H1 (cell line): ENCODE results near the gene CASQ2. TPM values are rescaled to one million over a fixed set of nuclear protein-coding genes. Genes with fewer than 3 reads are reported as not detected.
A peak's percentile ranks its signal among the peaks of the same experiment; 100 is the strongest.

ENCODE experiments used
- CTCF ChIA-PET: fragments of 300-600 bp; sonication (Branson Sonifier 250); formaldehyde crosslinking; loops from one replicate; lab custom pipeline; 2021; ENCODE audit not compliant: partially characterized antibody; lab: Charles Lee
- POLR2A ChIA-PET: fragments of 300-600 bp; sonication (Branson Sonifier 250); formaldehyde crosslinking; loops from one replicate; lab custom pipeline; 2021; ENCODE audit warnings: inconsistent platforms; ENCODE audit not compliant: partially characterized antibody; lab: Charles Lee
- DNase-seq, 2 experiments: peaks; one replicate each; pipeline versions ENCODE4 v3.0.0 to v3.0.0-alpha.2; 2010 to 2022; ENCODE audit warnings: low spot score in 2 of 2, low read depth in 1 of 2, mixed read lengths in 1 of 2
- FAIRE-seq: peaks from 2 replicates; lab custom pipeline; 2011; peaks lifted over from hg19 to GRCh38; lab: Jason Lieb, UNC
- H2AFZ ChIP-seq: 2 replicates; pipeline ENCODE4 v1.8.1; 2012; ENCODE audit warnings: low read length, inconsistent platforms
- H2AK5ac ChIP-seq: 2 replicates; pipeline ENCODE4 v1.6.1; 2013; ENCODE audit warnings: low read depth, low read length
- H2BK120ac ChIP-seq: replicated peaks from 2 replicates; pipeline ENCODE3; 2013; ENCODE audit warnings: low read depth, low read length, inconsistent platforms
- H2BK12ac ChIP-seq: 2 replicates; pipeline ENCODE4 v1.6.1; 2013; ENCODE audit warnings: low read depth, low read length
- H2BK15ac ChIP-seq: 2 replicates; pipeline ENCODE4 v1.6.1; 2013; ENCODE audit warnings: low read length
- H2BK20ac ChIP-seq: 2 replicates; pipeline ENCODE4 v1.6.1; 2013; ENCODE audit warnings: low read length
- H2BK5ac ChIP-seq: 2 replicates; pipeline ENCODE4 v1.6.1; 2013; ENCODE audit warnings: low read depth, low read length
- H3K14ac ChIP-seq: 2 replicates; pipeline ENCODE4 v1.6.1; 2013; ENCODE audit warnings: inconsistent platforms; ENCODE audit not compliant: insufficient read length
- H3K18ac ChIP-seq: 2 replicates; pipeline ENCODE4 v1.6.1; 2013; ENCODE audit warnings: low read length; ENCODE audit errors: extremely low read depth
- H3K23ac ChIP-seq: 2 replicates; pipeline ENCODE4 v1.6.1; 2013; ENCODE audit warnings: inconsistent platforms; ENCODE audit not compliant: insufficient read length
- H3K23me2 ChIP-seq: 2 replicates; pipeline ENCODE4 v1.6.1; 2013; ENCODE audit warnings: low read depth, low read length
- H3K27ac ChIP-seq: 2 replicates; pipeline ENCODE4 v1.6.1; 2011; ENCODE audit warnings: low read depth, low read length, inconsistent platforms
- H3K27me3 ChIP-seq, 4 experiments: replicated peaks in 1 of 4; 1 replicate in 1 of 4; 2 replicates in 3 of 4; pipeline versions ENCODE4 v1.6.1 to v1.8.1; 2011 to 2013; ENCODE audit warnings: low read length in 3 of 4, mild to moderate bottlenecking in 3 of 4, inconsistent platforms in 2 of 4, mixed read lengths in 2 of 4, moderate library complexity in 1 of 4; ENCODE audit not compliant: control insufficient read depth in 3 of 4, insufficient read depth in 3 of 4; ENCODE audit errors: extremely low read depth in 1 of 4
- H3K36me3 ChIP-seq, 4 experiments: 2 replicates each; pipeline versions ENCODE4 v1.6.1 to v1.8.1; 2011 to 2013; ENCODE audit warnings: mild to moderate bottlenecking in 4 of 4, low read length in 3 of 4, moderate library complexity in 2 of 4, control low read depth in 1 of 4, inconsistent platforms in 1 of 4; ENCODE audit not compliant: insufficient read depth in 4 of 4, control insufficient read depth in 2 of 4
- H3K4ac ChIP-seq: replicated peaks from 2 replicates; pipeline ENCODE3; 2013; ENCODE audit warnings: low read length, low read depth, mixed read lengths, inconsistent platforms; ENCODE audit not compliant: insufficient read length
- H3K4me1 ChIP-seq, 4 experiments: replicated peaks in 1 of 4; 1 replicate in 1 of 4; 2 replicates in 3 of 4; pipeline versions ENCODE4 v1.6.1 to v1.8.1; 2011 to 2013; ENCODE audit warnings: low read length in 3 of 4, inconsistent platforms in 2 of 4, mixed read lengths in 1 of 4; ENCODE audit not compliant: insufficient read depth in 4 of 4, control insufficient read depth in 3 of 4
- H3K4me2 ChIP-seq, 2 experiments: 2 replicates each; pipeline versions ENCODE4 v1.6.1 to v1.8.1; 2011 to 2013; ENCODE audit warnings: low read depth in 2 of 2, low read length in 2 of 2, control low read depth in 1 of 2, inconsistent platforms in 1 of 2, mild to moderate bottlenecking in 1 of 2; ENCODE audit not compliant: insufficient read depth in 1 of 2
- H3K4me3 ChIP-seq, 4 experiments: fragments of 200-600, 300-600 bp in 1 of 4; sonication (generic), shearing (Covaris generic), sonication (Bioruptor Twin) in 1 of 4; 2 replicates each; pipeline versions ENCODE4 v1.5.1 to v1.8.1; 2011 to 2016; ENCODE audit warnings: low read length in 4 of 4, low read depth in 3 of 4, control low read depth in 2 of 4, inconsistent platforms in 2 of 4, mild to moderate bottlenecking in 2 of 4, mixed read lengths in 1 of 4, moderate library complexity in 1 of 4; ENCODE audit not compliant: insufficient read depth in 2 of 4; ENCODE audit errors: extremely low read depth in 1 of 4
- H3K56ac ChIP-seq: replicated peaks from 2 replicates; pipeline ENCODE3; 2013; ENCODE audit warnings: low read depth, mild to moderate bottlenecking, mixed read lengths, low read length, inconsistent platforms; ENCODE audit not compliant: insufficient read length
- H3K79me1 ChIP-seq: 2 replicates; pipeline ENCODE4 v1.6.1; 2013; ENCODE audit warnings: low read depth, low read length, control low read depth
- H3K79me2 ChIP-seq, 2 experiments: 2 replicates each; pipeline versions ENCODE4 v1.6.1 to v1.8.1; 2012 to 2013; ENCODE audit warnings: low read length in 2 of 2, mild to moderate bottlenecking in 2 of 2, inconsistent platforms in 1 of 2; ENCODE audit not compliant: insufficient read depth in 2 of 2, control insufficient read depth in 1 of 2
- H3K9ac ChIP-seq, 4 experiments: replicated peaks in 1 of 4; 1 replicate in 1 of 4; 2 replicates in 3 of 4; pipeline versions ENCODE4 v1.6.1 to v1.8.1; 2011 to 2013; ENCODE audit warnings: low read depth in 3 of 4, low read length in 3 of 4, control low read depth in 2 of 4, mild to moderate bottlenecking in 2 of 4, moderate library complexity in 2 of 4, inconsistent platforms in 1 of 4; ENCODE audit errors: extremely low read depth in 1 of 4
- H3K9me3 ChIP-seq, 2 experiments: 2 replicates each; pipeline versions ENCODE4 v1.6.1 to v1.8.1; 2012 to 2013; ENCODE audit warnings: mild to moderate bottlenecking in 2 of 2, moderate library complexity in 2 of 2, control low read depth in 1 of 2, inconsistent platforms in 1 of 2, low read depth in 1 of 2, low read length in 1 of 2, mixed read lengths in 1 of 2; ENCODE audit not compliant: insufficient read depth in 2 of 2
- H4K20me1 ChIP-seq, 2 experiments: replicated peaks in 1 of 2; 2 replicates each; pipeline versions ENCODE3 to v1.8.1; 2011 to 2013; ENCODE audit warnings: inconsistent platforms in 2 of 2, low read length in 2 of 2, mild to moderate bottlenecking in 1 of 2; ENCODE audit not compliant: insufficient read depth in 2 of 2, control insufficient read depth in 1 of 2
- H4K5ac ChIP-seq: 2 replicates; pipeline ENCODE4 v1.6.1; 2013; ENCODE audit warnings: low read length, low read depth, mixed read lengths, inconsistent platforms; ENCODE audit not compliant: insufficient read length
- H4K8ac ChIP-seq: 2 replicates; pipeline ENCODE4 v1.8.0; 2013; ENCODE audit warnings: mild to moderate bottlenecking, moderate library complexity, low read length, inconsistent platforms; ENCODE audit not compliant: insufficient read depth; ENCODE audit errors: extremely low read depth
- H4K91ac ChIP-seq: replicated peaks from 2 replicates; pipeline ENCODE3; 2013; ENCODE audit warnings: low read length, mixed read lengths, inconsistent platforms; ENCODE audit not compliant: insufficient read length
- BRCA1 ChIP-seq: IDR thresholded peaks from 2 replicates; pipeline ENCODE4 v1.6.1; 2012; ENCODE audit warnings: low read depth, low read length, improper control_type of control experiment
- CHD1 ChIP-seq: IDR thresholded peaks from 2 replicates; pipeline ENCODE4 v1.6.1; 2012; ENCODE audit warnings: low read depth, low read length, improper control_type of control experiment
- POLR2A ChIP-seq, 2 experiments: IDR thresholded peaks; 1 replicate in 1 of 2; 2 replicates in 1 of 2; pipeline ENCODE4 v1.6.1; 2011; ENCODE audit warnings: low read depth in 2 of 2, low read length in 2 of 2, mild to moderate bottlenecking in 2 of 2; ENCODE audit errors: control extremely low read depth in 1 of 2
- SAP30 ChIP-seq: fragments of 300-600 bp; sonication (generic); IDR thresholded peaks from 2 replicates; pipeline ENCODE4 v1.7.1; 2012; ENCODE audit warnings: low read length, moderate library complexity, mild to moderate bottlenecking, inconsistent platforms; ENCODE audit not compliant: insufficient read depth, insufficient replicate concordance
- SIX5 ChIP-seq: IDR thresholded peaks from 2 replicates; pipeline ENCODE4 v1.6.1; 2011; ENCODE audit warnings: mild to moderate bottlenecking, low read depth, low read length
- SRF ChIP-seq: IDR thresholded peaks from 2 replicates; pipeline ENCODE4 v1.6.1; 2011; ENCODE audit warnings: mild to moderate bottlenecking, low read depth, low read length, moderate library complexity
- TBP ChIP-seq: IDR thresholded peaks from 2 replicates; pipeline ENCODE4 v1.6.1; 2011; ENCODE audit warnings: low read depth, low read length, improper control_type of control experiment
- TEAD4 ChIP-seq: IDR thresholded peaks from 2 replicates; pipeline ENCODE4 v1.6.1; 2012; ENCODE audit warnings: low read depth, low read length, inconsistent platforms, mixed read lengths
- WGBS, 2 experiments: shearing (Covaris generic) in 1 of 2; methylation state at CpG; one replicate each; pipeline versions ENCODE4 v1.1.6 to v1.1.7; 2013 to 2015; ENCODE audit warnings: low lambda C conversion rate in 2 of 2, mixed read lengths in 2 of 2, inconsistent platforms in 1 of 2, low coverage in 1 of 2, missing lambda C conversion rate in 1 of 2; ENCODE audit not compliant: insufficient replicate concordance in 2 of 2, insufficient coverage in 1 of 2, insufficient read length in 1 of 2; ENCODE audit errors: extremely low coverage in 1 of 2, missing lambda C conversion rate in 1 of 2; 5-methylcytosine and 5-hydroxymethylcytosine counted together
- polyA plus RNA-seq, 7 experiments: library from polyadenylated mRNA; depleted of rRNA in 3 of 7; stranded (reverse) in 5 of 7; unstranded in 2 of 7; fragments of >200 nt in 5 of 7; fragments of 200-250 nt in 2 of 7; gene quantifications; 1 replicate in 5 of 7; 2 replicates in 1 of 7; 4 replicates in 1 of 7; pipeline versions ENCODE4 v1.2.1 to v1.2.3, GENCODE V29; 2011 to 2013; ENCODE audit warnings: missing spikeins in 2 of 7, mixed read lengths in 2 of 7
- total RNA-seq: library from RNA; stranded (reverse); fragmentation: NEBNext Ultra II Directional; extraction: Animal tissue kit (Norgen Biotek cat#: 25700); gene quantifications from 2 replicates; pipeline ENCODE4 v1.2.1, GENCODE V29; 2021
- TF ChIP-seq, protein P1 (sequence below): IDR thresholded peaks from 2 replicates; pipeline ENCODE4 v1.6.1; 2012; ENCODE audit warnings: inconsistent platforms

Gene CASQ2
- total and polyA plus RNA-seq, 2 of the 8 experiments (the other 6 are each of a cell fraction or from before 2014, with no cell fraction given) = not detected

DNA sequence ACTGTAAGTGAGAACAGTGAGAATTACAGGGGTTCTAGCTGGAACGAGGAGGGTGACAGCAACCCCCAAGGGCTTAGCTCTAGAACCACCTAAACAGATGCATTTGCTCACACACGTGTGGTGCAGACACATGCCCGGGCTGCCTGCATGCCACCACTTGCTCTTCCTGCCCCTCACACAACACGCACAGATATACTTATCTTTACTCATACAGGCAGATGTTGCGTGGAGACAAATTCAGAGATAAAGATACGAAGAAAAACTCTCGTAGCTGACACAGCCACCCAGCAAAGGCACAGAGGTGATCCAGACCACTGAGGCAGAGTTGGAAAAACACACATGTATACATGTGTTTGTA, 113.2 kb downstream of the CASQ2 start:
- POLR2A ChIA-PET = no interaction called here
- no peak overlapping the region for H4K5ac ChIP-seq
- no peak overlapping the region; the same call in 1 of the 2 replicates for H2BK5ac ChIP-seq
- 0 out of 2 replicates have a peak overlapping the region, but pooled peaks have one; percentile 22 for H2BK12ac ChIP-seq
- H3K27me3 ChIP-seq = no peaks in the 10 kb centered on the region
- no peak overlapping the region for H3K18ac ChIP-seq
- CTCF ChIA-PET = interaction anchor here (0.7 kb wide), 2 partner anchors 32 to 47 kb away, joined by 3 read pairs; no protein-coding TSS in a partner anchor
- H3K56ac ChIP-seq = no peak overlapping the region
- H4K8ac ChIP-seq = no peak overlapping the region
- no peaks in the 10 kb centered on the region for H3K9me3 ChIP-seq
- H4K20me1 ChIP-seq = peaks cover 4% of the 10 kb centered on the region in 2 experiments
- H3K4ac ChIP-seq = no peak overlapping the region
- no peak overlapping the region for H2AFZ ChIP-seq
- H3K79me2 ChIP-seq = peaks cover 0 to 40% of the 10 kb centered on the region in 2 experiments; a peak in 2 of 4 replicates
- TF ChIP-seq SIX5 (no peak), SRF (no peak), POLR2A (IDR thresholded peaks at IDR 0.05; ENCODE audit: control extremely low read depth in 1 of 2, low read depth in 2 of 2, low read length in 2 of 2) (no peak), CHD1 (no peak), TEAD4 (no peak), SAP30 (no peak), BRCA1 (no peak), TBP (no peak)
- TF ChIP-seq, protein P1, sequence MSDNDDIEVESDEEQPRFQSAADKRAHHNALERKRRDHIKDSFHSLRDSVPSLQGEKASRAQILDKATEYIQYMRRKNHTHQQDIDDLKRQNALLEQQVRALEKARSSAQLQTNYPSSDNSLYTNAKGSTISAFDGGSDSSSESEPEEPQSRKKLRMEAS = no peak
- TF ChIP-seq, all 59 proteins: peak for 0
- no peak overlapping the region for H3K4me3 ChIP-seq
- no peak overlapping the region for H2BK20ac ChIP-seq
- peaks cover 2% of the 10 kb centered on the region; the same call in 1 of the 2 replicates for H3K79me1 ChIP-seq
- no peak overlapping the region for H3K23ac ChIP-seq
- H4K91ac ChIP-seq = no peak overlapping the region
- H3K23me2 ChIP-seq = no peaks in the 10 kb centered on the region
- H3K4me2 ChIP-seq = 0 out of 4 replicates have a peak overlapping the region, but pooled peaks of 1 of the 2 experiments have one; percentile 41
- 83% methylated on average over 7 of the region's 7 CpGs; no CpG with 5 or more reads in 1 of the 2 experiments for WGBS, 2 experiments
- 0 out of 2 replicates have a peak overlapping the region, but pooled peaks have one; percentile 25 for H3K27ac ChIP-seq
- FAIRE-seq (no peak), DNase-seq (no peak)
- no peak overlapping the region for H2BK15ac ChIP-seq
- no peak overlapping the region; a peak in 1 of 7 replicates for H3K9ac ChIP-seq
- H3K14ac ChIP-seq = no peak overlapping the region
- H3K4me1 ChIP-seq = peaks cover 6 to 31% (median 21%) of the 10 kb centered on the region in 4 experiments
- peaks cover 0 to 12% (median 8%) of the 10 kb centered on the region in 4 experiments; a peak in 6 of 8 replicates for H3K36me3 ChIP-seq
- H2BK120ac ChIP-seq = no peak overlapping the region
- H2AK5ac ChIP-seq = peak overlapping the region; percentile 77; the same call in 1 of the 2 replicates
